ENCODE results near the gene CBLB. TPM values are rescaled to one million over a fixed set of nuclear protein-coding genes. Genes with fewer than 3 reads are reported as not detected.
A peak's percentile ranks its signal among the peaks of the same experiment; 100 is the strongest.

The CBLB gene
- total and polyA plus RNA-seq, 2 of the 4 experiments (the other 2 are of a cell fraction): 10.1 to 20.1 TPM

DNA sequence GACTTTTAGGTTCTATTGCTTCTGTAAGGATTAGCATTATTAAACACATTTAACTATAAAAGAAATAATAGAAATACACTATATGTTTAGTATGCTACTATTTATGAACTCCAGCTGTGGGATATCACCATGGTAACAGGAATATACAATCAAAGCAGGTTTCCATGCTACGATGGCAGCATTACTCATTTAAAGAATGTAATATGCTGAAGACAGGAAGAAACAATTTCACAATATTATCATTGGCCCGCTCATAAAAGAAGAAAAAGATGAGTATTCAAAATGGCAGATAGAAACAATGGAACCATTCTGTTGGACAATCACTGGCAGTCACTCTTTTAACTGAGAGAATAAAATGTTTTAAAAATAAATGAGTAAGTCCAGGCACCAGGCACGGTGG lies 153.4 kb downstream of the CBLB start:
- Histone ChIP-seq H3K4me1 (ENCODE audit: control insufficient read depth, insufficient read depth, low read length) (no peaks in the 10 kb centered on the region), H4K91ac (ENCODE audit: insufficient read depth, low read depth, low read length) (no peak overlapping the region), H3K36me3 (ENCODE audit: control insufficient read depth, insufficient read depth, low read length) (peaks cover 13% of the 10 kb centered on the region), H2AK9ac (replicated peaks; ENCODE audit: low read depth, low read length, poor library complexity) (no peak overlapping the region), H3K9ac (ENCODE audit: low read depth, low read length) (no peak overlapping the region), H2BK15ac (ENCODE audit: low read depth, low read length) (no peak overlapping the region), H3K9me3 (ENCODE audit: control insufficient read depth, insufficient read depth, low read length) (no peaks in the 10 kb centered on the region), H4K20me1 (ENCODE audit: insufficient read depth, low read length) (no peaks in the 10 kb centered on the region), H3K14ac (replicated peaks; ENCODE audit: low read depth, low read length) (no peak overlapping the region), H3K4me3 (ENCODE audit: insufficient read depth, low read depth, low read length) (no peak overlapping the region), H2BK5ac (ENCODE audit: low read depth, low read length, poor library complexity, severe bottlenecking) (no peak overlapping the region), H4K5ac (ENCODE audit: low read depth, low read length) (no peak overlapping the region), H3K56ac (ENCODE audit: extremely low read depth, insufficient read depth, low read length) (no peak overlapping the region), H3K27me3 (ENCODE audit: control insufficient read depth, insufficient read depth, low read length) (no peaks in the 10 kb centered on the region), H3K4ac (ENCODE audit: low read depth, low read length) (no peak overlapping the region), H3K4me2 (ENCODE audit: low read depth, low read length) (no peak overlapping the region), H3K27ac (ENCODE audit: insufficient read depth, low read length) (no peak overlapping the region), H2BK20ac (ENCODE audit: low read depth, low read length) (no peak overlapping the region), H2AFZ (replicated peaks; ENCODE audit: low read length, poor library complexity) (no peak overlapping the region), H2AK5ac (ENCODE audit: low read depth, low read length) (no peak overlapping the region), H2BK120ac (ENCODE audit: low read depth, low read length) (no peak overlapping the region), H3K18ac (ENCODE audit: low read depth, low read length) (no peak overlapping the region), H3K23ac (ENCODE audit: low read depth, low read length) (no peak overlapping the region), H4K8ac (ENCODE audit: low read depth in 2 of 2, low read length in 2 of 2) (no peak overlapping the region), H3K79me1 (ENCODE audit: low read depth in 1 of 2, low read length in 2 of 2) (no peaks in the 10 kb centered on the region), H3K9me1 (ENCODE audit: insufficient read depth, low read length) (no peaks in the 10 kb centered on the region)
- intact Hi-C loops (cut with micrococcal nuclease) (no loop called here), in situ Hi-C loops (cut with MboI; ENCODE audit: low sequenced_read_pairs) (no loop called here), dilution Hi-C loops (cut with HindIII; ENCODE audit: low sequenced_read_pairs, unreplicated experiment) (no loop called here)
- TF ChIP-seq RCOR1 (IDR thresholded peaks at IDR 0.05; ENCODE audit: insufficient replicate concordance, low read length): no peak
- no peak for TF ChIP-seq RAD21 (IDR thresholded peaks at IDR 0.05; ENCODE audit: low read length)
- TF ChIP-seq CEBPB (IDR thresholded peaks at IDR 0.05; ENCODE audit: low read depth, low read length): peak; percentile 87
- TF ChIP-seq MXI1 (IDR thresholded peaks at IDR 0.05; ENCODE audit: borderline replicate concordance, low read depth, low read length): no peak
- POLR2A ChIA-PET (ENCODE audit: unreplicated experiment): no interaction called here
- no TSS peak for BruUV-seq (replicated peaks)
- DNase-seq (peak; percentile 90), ATAC-seq (ENCODE audit: low read depth) (peak; percentile 46)
- CTCF ChIA-PET: no interaction called here
- WGBS, 2 experiments (ENCODE audit: extremely low coverage in 2 of 2, insufficient read length in 1 of 2): 20% methylated on average over 1 of the region's 3 CpGs; no CpG with 5 or more reads in 1 of the 2 experiments
